ENCODE measurements around the gene PRICKLE2. TPM values are rescaled to one million over a fixed set of nuclear protein-coding genes. Genes with fewer than 3 reads are reported as not detected.

The PRICKLE2 gene
- total RNA-seq, 1 experiment from 2014 or later = 5.6 TPM

DNA sequence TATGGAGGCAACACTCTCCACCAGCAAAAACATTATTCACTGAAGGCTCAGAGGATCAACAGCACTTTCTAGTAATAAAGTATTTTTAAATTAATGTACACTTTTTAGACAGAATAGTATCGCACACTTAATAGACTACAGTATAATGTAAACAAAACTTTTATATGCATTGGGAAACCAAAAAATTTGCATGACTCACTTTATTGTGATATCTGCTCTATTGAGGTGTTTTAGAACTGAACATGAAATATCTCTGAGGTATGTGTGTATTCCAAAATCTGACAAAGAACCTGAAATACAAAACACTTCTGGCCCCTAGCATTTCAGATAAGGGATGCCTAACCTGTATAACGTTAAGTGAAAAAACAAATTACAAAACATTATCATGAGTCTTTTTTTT is 99.7 kb downstream of the PRICKLE2 start (continued):
- TF ChIP-seq ESRRA (CRISPR knock-in tag; IDR thresholded peaks at IDR 0.05; ENCODE audit: borderline replicate concordance) = no peak
- TF ChIP-seq, protein P1, sequence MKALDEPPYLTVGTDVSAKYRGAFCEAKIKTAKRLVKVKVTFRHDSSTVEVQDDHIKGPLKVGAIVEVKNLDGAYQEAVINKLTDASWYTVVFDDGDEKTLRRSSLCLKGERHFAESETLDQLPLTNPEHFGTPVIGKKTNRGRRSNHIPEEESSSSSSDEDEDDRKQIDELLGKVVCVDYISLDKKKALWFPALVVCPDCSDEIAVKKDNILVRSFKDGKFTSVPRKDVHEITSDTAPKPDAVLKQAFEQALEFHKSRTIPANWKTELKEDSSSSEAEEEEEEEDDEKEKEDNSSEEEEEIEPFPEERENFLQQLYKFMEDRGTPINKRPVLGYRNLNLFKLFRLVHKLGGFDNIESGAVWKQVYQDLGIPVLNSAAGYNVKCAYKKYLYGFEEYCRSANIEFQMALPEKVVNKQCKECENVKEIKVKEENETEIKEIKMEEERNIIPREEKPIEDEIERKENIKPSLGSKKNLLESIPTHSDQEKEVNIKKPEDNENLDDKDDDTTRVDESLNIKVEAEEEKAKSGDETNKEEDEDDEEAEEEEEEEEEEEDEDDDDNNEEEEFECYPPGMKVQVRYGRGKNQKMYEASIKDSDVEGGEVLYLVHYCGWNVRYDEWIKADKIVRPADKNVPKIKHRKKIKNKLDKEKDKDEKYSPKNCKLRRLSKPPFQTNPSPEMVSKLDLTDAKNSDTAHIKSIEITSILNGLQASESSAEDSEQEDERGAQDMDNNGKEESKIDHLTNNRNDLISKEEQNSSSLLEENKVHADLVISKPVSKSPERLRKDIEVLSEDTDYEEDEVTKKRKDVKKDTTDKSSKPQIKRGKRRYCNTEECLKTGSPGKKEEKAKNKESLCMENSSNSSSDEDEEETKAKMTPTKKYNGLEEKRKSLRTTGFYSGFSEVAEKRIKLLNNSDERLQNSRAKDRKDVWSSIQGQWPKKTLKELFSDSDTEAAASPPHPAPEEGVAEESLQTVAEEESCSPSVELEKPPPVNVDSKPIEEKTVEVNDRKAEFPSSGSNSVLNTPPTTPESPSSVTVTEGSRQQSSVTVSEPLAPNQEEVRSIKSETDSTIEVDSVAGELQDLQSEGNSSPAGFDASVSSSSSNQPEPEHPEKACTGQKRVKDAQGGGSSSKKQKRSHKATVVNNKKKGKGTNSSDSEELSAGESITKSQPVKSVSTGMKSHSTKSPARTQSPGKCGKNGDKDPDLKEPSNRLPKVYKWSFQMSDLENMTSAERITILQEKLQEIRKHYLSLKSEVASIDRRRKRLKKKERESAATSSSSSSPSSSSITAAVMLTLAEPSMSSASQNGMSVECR (CRISPR knock-in tag; IDR thresholded peaks at IDR 0.05; ENCODE audit: borderline replicate concordance) = no peak

DNA sequence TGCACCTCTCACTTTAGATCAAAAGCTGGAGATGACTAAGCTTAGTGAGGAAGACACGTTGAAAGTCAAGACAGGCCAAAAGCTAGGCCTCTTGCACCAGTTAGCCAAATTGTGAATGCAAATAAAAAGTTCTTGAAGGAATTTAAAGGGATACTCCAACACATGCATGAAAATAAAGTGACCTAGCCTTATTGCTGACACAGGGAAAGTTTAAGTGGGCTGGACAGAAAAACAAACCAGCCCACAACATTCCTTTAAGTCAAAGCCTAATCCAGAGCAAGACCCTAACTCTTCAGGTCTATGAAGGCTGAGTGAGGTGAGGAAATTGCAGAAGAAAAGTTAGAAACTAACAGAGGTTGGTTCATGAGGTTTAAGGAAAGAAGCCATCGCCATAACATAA is 101.3 kb downstream of the PRICKLE2 start:
- TF ChIP-seq ZNF121 (CRISPR knock-in tag; IDR thresholded peaks at IDR 0.05) = no peak
- TF ChIP-seq OVOL2 (CRISPR knock-in tag; IDR thresholded peaks at IDR 0.05; ENCODE audit: borderline replicate concordance) = no peak
- no peak for TF ChIP-seq ZBTB43 (CRISPR knock-in tag; IDR thresholded peaks at IDR 0.05)
- TF ChIP-seq ATF1 (CRISPR knock-in tag; IDR thresholded peaks at IDR 0.05) = no peak
- no peak for TF ChIP-seq E2F4 (CRISPR knock-in tag; IDR thresholded peaks at IDR 0.05; ENCODE audit: borderline replicate concordance, low read depth)
- TF ChIP-seq FOXP1 (CRISPR knock-in tag; IDR thresholded peaks at IDR 0.05; ENCODE audit: borderline replicate concordance) = no peak
- TF ChIP-seq ZNF396 (CRISPR knock-in tag; IDR thresholded peaks at IDR 0.05; ENCODE audit: borderline replicate concordance) = no peak
- TF ChIP-seq, protein P2, sequence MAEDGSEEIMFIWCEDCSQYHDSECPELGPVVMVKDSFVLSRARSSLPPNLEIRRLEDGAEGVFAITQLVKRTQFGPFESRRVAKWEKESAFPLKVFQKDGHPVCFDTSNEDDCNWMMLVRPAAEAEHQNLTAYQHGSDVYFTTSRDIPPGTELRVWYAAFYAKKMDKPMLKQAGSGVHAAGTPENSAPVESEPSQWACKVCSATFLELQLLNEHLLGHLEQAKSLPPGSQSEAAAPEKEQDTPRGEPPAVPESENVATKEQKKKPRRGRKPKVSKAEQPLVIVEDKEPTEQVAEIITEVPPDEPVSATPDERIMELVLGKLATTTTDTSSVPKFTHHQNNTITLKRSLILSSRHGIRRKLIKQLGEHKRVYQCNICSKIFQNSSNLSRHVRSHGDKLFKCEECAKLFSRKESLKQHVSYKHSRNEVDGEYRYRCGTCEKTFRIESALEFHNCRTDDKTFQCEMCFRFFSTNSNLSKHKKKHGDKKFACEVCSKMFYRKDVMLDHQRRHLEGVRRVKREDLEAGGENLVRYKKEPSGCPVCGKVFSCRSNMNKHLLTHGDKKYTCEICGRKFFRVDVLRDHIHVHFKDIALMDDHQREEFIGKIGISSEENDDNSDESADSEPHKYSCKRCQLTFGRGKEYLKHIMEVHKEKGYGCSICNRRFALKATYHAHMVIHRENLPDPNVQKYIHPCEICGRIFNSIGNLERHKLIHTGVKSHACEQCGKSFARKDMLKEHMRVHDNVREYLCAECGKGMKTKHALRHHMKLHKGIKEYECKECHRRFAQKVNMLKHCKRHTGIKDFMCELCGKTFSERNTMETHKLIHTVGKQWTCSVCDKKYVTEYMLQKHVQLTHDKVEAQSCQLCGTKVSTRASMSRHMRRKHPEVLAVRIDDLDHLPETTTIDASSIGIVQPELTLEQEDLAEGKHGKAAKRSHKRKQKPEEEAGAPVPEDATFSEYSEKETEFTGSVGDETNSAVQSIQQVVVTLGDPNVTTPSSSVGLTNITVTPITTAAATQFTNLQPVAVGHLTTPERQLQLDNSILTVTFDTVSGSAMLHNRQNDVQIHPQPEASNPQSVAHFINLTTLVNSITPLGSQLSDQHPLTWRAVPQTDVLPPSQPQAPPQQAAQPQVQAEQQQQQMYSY (CRISPR knock-in tag; IDR thresholded peaks at IDR 0.05) = no peak
- no peak for TF ChIP-seq USF2 (CRISPR knock-in tag; IDR thresholded peaks at IDR 0.05)
- no peaks in the 10 kb centered on the region for H3K36me3 Mint-ChIP-seq
- DNase-seq (ENCODE audit: low spot score) (no peak), ATAC-seq (no peak)
- CTCF ChIA-PET = no interaction called here
- peaks cover 12% of the 10 kb centered on the region for H3K9me3 Mint-ChIP-seq
- H3K4me1 Mint-ChIP-seq = peaks cover 5% of the 10 kb centered on the region
- H3K27ac Mint-ChIP-seq = no peak overlapping the region
- POLR2A ChIA-PET = no interaction called here
- no peaks in the 10 kb centered on the region for H3K27me3 Mint-ChIP-seq (ENCODE audit: low read depth)
- H3K4me3 Mint-ChIP-seq = no peak overlapping the region

- Mint-ChIP-seq H3K27me3 (ENCODE audit: low read depth) (no peaks in the 10 kb centered on the region), H3K27ac (no peak overlapping the region), H3K4me1 (no peaks in the 10 kb centered on the region), H3K4me3 (no peak overlapping the region), H3K36me3 (no peaks in the 10 kb centered on the region), H3K9me3 (peaks cover 14% of the 10 kb centered on the region)
- no peak for ATAC-seq
- ChIA-PET POLR2A (no interaction called here), CTCF (no interaction called here)
- no peak for DNase-seq (ENCODE audit: low spot score)
- no peak for TF ChIP-seq AR (CRISPR knock-in tag; IDR thresholded peaks at IDR 0.05)
- no peak for TF ChIP-seq ZBTB43 (CRISPR knock-in tag; IDR thresholded peaks at IDR 0.05)
- TF ChIP-seq CREM (CRISPR knock-in tag; IDR thresholded peaks at IDR 0.05) = no peak
- TF ChIP-seq ZSCAN18 (CRISPR knock-in tag; IDR thresholded peaks at IDR 0.05) = no peak
- TF ChIP-seq NFE2L1 (CRISPR knock-in tag; IDR thresholded peaks at IDR 0.05) = no peak
Observed at GRCh38 chr3:64122476-64122875, 102.8 kb downstream of the PRICKLE2 start.
